ENCODE data around the gene OR4C15. TPM values are rescaled to one million over a fixed set of nuclear protein-coding genes. Genes with fewer than 3 reads are reported as not detected.

The OR4C15 gene
- total RNA-seq (ENCODE audit: low replicate concordance), result not detected in 2 replicates

DNA sequence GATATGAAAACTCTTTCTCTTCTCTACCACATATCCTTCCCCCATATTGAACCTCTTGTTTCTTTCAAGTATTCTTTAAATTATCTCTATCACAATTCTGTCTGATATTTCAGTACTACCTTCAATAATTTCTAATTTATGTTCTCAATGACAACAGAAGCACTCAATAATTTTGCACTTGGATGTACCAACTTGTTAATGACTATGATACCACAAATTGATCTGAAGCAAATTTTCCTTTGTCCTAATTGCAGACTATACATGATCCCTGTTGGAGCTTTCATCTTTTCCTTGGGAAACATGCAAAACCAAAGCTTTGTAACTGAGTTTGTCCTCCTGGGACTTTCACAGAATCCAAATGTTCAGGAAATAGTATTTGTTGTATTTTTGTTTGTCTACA is at the start of gene OR4C15:
TSS of gene OR4C15 (plus strand) at position 301 of the 400 bp plus-strand sequence. CDS start at position 301, 0 bp downstream.

DNA sequence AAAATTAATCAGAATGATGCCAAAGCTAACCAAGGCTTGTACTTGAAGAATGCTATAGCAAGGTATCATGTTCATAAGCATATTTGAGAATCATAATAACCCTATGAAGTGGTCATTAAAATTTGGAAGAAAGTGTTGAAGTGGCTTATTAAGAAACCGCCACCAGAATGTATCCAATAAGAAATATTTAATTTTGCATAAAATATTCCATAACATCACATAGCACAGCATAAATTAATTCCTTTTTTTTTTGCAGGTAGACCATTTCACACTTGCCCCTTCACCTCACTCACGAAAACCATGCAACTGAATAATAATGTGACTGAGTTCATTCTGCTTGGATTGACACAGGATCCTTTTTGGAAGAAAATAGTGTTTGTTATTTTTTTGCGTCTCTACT is 17.6 kb downstream of the OR4C15 start, which contains the start of gene OR4C16:
TSS of gene OR4C16 (plus strand) at position 301 of the 400 bp plus-strand sequence. CDS start at position 301, 0 bp downstream.

Other genes starting within 250 kb of the OR4C15 start
- gene OR4A16, start 211.3 kb upstream of the OR4C15 start, total RNA-seq (ENCODE audit: low replicate concordance), result not detected in 2 replicates
- not detected in 2 replicates for gene OR4A15, start 186.5 kb upstream of the OR4C15 start, total RNA-seq (ENCODE audit: low replicate concordance)
- not detected in 2 replicates for gene OR4C16, start 17.7 kb downstream of the OR4C15 start, total RNA-seq (ENCODE audit: low replicate concordance)
- gene OR4C11, start 53.2 kb downstream of the OR4C15 start, total RNA-seq (ENCODE audit: low replicate concordance), result under 0.01 TPM in 1 of 2 replicates, not detected in the other
- not detected in 2 replicates for gene OR4P4, start 80.6 kb downstream of the OR4C15 start, total RNA-seq (ENCODE audit: low replicate concordance)
- gene OR4S2, start 93.9 kb downstream of the OR4C15 start, total RNA-seq (ENCODE audit: low replicate concordance), result not detected in 2 replicates
- not detected in 2 replicates for gene OR4C6, start 107.7 kb downstream of the OR4C15 start, total RNA-seq (ENCODE audit: low replicate concordance)
- not detected in 2 replicates for gene OR5D13, start 219.0 kb downstream of the OR4C15 start, total RNA-seq (ENCODE audit: low replicate concordance)
- gene OR5D14, start 241.1 kb downstream of the OR4C15 start, total RNA-seq (ENCODE audit: low replicate concordance), result not detected in 2 replicates